Loucy (cell line): Measurements from ENCODE around the gene LSM3.

Experiments
- CTCF ChIP-seq: fragments of 200-600 bp; sonication (generic); conservative IDR thresholded peaks from 2 replicates; pipeline ENCODE4 v1.5.1; 2014; ENCODE audit warnings: mild to moderate bottlenecking, antibody characterized with exemption, low read length
- EZH2phosphoT487 ChIP-seq: fragments of 200-600 bp; IDR thresholded peaks from 2 replicates; pipeline ENCODE4 v1.6.1; 2018; ENCODE audit warnings: antibody characterized with exemption, mild to moderate bottlenecking, moderate library complexity, borderline replicate concordance

- TF ChIP-seq CTCF (no peak), EZH2phosphoT487 (no peak)
Observed at GRCh38 chr3:14154276-14154675, 24.3 kb upstream of the LSM3 start.
